DND-41 (cell line): Measurements from ENCODE around the gene CNTNAP1.
"Not testable (repeated sequence)": the region's sequence is repeated elsewhere in the genome, so short reads cannot be mapped to it uniquely, and the experiment has no call there.

Experiments used
- CTCF ChIP-seq: IDR thresholded peaks from 2 replicates; pipeline ENCODE4 v1.5.1; 2012; ENCODE audit warnings: borderline replicate concordance, low read length, moderate library complexity, mild to moderate bottlenecking; ENCODE audit not compliant: poor library complexity, severe bottlenecking; ENCODE audit errors: extremely low read depth
- EZH2 ChIP-seq: IDR thresholded peaks from 3 replicates; pipeline ENCODE4 v1.6.1; 2012; ENCODE audit warnings: borderline replicate concordance, low read depth, mild to moderate bottlenecking, moderate library complexity, low read length, inconsistent platforms; ENCODE audit not compliant: severe bottlenecking

- not testable (repeated sequence) for TF ChIP-seq CTCF, EZH2
Observed at GRCh38 chr17:42666126-42666525, 16.2 kb upstream of the CNTNAP1 start.
